Measurements from ENCODE around the gene PHACTR2. TPM values are rescaled to one million over a fixed set of nuclear protein-coding genes. Genes with fewer than 3 reads are reported as not detected.
"Not testable (repeated sequence)": the region's sequence is repeated elsewhere in the genome, so short reads cannot be mapped to it uniquely, and the experiment has no call there.

PHACTR2 gene
- total RNA-seq, 1 donor from 2014 or later: 24.5 TPM

- DNase-seq (ENCODE audit: low read depth) (no peak), FAIRE-seq (no peak)
- Histone ChIP-seq H3K36me3 (ENCODE audit: control insufficient read depth, insufficient read depth, low read length) (no peaks in the 10 kb centered on the region), H3K4me3 (ENCODE audit: low read depth, low read length) (no peak overlapping the region), H3K27me3 (ENCODE audit: control insufficient read depth, insufficient read depth, low read length) (no peaks in the 10 kb centered on the region)
- TF ChIP-seq, protein P1, sequence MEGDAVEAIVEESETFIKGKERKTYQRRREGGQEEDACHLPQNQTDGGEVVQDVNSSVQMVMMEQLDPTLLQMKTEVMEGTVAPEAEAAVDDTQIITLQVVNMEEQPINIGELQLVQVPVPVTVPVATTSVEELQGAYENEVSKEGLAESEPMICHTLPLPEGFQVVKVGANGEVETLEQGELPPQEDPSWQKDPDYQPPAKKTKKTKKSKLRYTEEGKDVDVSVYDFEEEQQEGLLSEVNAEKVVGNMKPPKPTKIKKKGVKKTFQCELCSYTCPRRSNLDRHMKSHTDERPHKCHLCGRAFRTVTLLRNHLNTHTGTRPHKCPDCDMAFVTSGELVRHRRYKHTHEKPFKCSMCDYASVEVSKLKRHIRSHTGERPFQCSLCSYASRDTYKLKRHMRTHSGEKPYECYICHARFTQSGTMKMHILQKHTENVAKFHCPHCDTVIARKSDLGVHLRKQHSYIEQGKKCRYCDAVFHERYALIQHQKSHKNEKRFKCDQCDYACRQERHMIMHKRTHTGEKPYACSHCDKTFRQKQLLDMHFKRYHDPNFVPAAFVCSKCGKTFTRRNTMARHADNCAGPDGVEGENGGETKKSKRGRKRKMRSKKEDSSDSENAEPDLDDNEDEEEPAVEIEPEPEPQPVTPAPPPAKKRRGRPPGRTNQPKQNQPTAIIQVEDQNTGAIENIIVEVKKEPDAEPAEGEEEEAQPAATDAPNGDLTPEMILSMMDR (IDR thresholded peaks at IDR 0.05; ENCODE audit: insufficient read depth, low read length, severe bottlenecking): no peak
These were observed 194.4 kb downstream of the PHACTR2 start for GRCh38 chr6:143872201-143872600.

DNA sequence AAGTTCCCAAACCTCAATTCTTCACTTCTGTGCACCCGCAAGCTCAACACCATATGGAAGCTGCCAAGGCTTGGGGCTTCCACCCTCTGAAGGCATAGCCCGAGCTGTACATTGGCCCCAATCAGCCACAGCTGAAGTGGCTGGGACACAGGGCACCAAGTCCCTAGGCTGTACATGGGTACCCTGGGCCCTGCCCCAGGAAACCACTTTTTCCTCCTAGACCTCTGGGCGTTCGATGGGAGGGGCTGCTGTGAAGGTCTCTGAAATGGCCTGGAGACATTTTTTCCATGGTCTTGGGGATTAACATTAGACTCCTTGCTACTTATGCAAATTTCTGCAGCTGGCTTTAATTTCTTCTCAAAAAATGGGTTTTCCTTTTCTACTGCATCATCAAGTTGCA lies 195.8 kb downstream of the PHACTR2 start:
- H3K4me3 ChIP-seq (ENCODE audit: low read depth, low read length); H3K27me3 ChIP-seq (ENCODE audit: control insufficient read depth, insufficient read depth, low read length); H3K36me3 ChIP-seq (ENCODE audit: control insufficient read depth, insufficient read depth, low read length); FAIRE-seq; DNase-seq (ENCODE audit: low read depth): not testable (repeated sequence)

- H3K4me3 ChIP-seq (ENCODE audit: low read depth, low read length); DNase-seq (ENCODE audit: low read depth); FAIRE-seq; H3K27me3 ChIP-seq (ENCODE audit: control insufficient read depth, insufficient read depth, low read length); H3K36me3 ChIP-seq (ENCODE audit: control insufficient read depth, insufficient read depth, low read length): not testable (repeated sequence)
These were observed 196.7 kb downstream of the PHACTR2 start for GRCh38 chr6:143874503-143874902.

DNA sequence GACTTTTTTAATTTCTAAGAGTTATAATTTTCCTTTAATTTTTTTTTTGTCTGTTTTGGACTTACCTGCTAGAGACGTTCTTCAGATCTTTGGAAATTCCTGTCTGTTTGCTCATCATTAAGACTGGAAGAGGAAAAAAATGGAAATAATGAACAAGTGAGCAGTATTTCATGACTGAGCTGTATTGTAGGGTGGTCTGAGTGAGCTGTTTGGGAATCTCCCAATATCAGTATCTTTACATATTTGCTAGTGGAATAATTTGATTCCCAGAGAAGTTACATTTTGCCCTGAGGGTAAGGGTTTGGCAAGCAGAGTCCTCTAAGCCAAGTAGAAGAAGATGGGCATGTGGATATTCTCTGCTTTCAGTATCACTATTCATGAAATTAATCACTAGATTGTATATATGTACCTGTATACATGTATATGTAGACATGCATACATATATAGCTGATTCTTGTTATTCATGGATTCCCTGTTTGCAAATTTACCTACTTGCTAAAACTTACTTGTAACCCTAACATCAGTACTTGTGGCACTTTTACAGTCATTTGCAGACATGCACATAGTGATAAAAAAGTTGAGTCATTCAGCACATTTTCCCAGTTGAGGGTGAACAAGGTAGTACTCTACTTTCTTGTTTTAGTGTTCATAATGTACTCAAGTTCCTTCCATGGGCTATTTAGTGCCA lies 200.0 kb downstream of the PHACTR2 start:
- H3K4me3 ChIP-seq (ENCODE audit: low read depth, low read length): no peak overlapping the region
- FAIRE-seq (peak; percentile 13), DNase-seq (ENCODE audit: low read depth) (peak; percentile 18)
- TF ChIP-seq, protein P1 (IDR thresholded peaks at IDR 0.05; ENCODE audit: insufficient read depth, low read length, severe bottlenecking): no peak
- no peaks in the 10 kb centered on the region for H3K36me3 ChIP-seq (ENCODE audit: control insufficient read depth, insufficient read depth, low read length)
- H3K27me3 ChIP-seq (ENCODE audit: control insufficient read depth, insufficient read depth, low read length): no peaks in the 10 kb centered on the region

- Histone ChIP-seq H3K36me3 (ENCODE audit: control insufficient read depth, insufficient read depth, low read length) (no peaks in the 10 kb centered on the region), H3K27me3 (ENCODE audit: control insufficient read depth, insufficient read depth, low read length) (no peaks in the 10 kb centered on the region), H3K4me3 (ENCODE audit: low read depth, low read length) (no peak overlapping the region)
- TF ChIP-seq, protein P1 (IDR thresholded peaks at IDR 0.05; ENCODE audit: insufficient read depth, low read length, severe bottlenecking): no peak
- DNase-seq (ENCODE audit: low read depth) (peak; percentile 90), FAIRE-seq (peak; percentile 92)
These were observed 200.6 kb downstream of the PHACTR2 start for GRCh38 chr6:143878272-143878760.

- Histone ChIP-seq H3K27me3 (ENCODE audit: control insufficient read depth, insufficient read depth, low read length) (no peaks in the 10 kb centered on the region), H3K4me3 (ENCODE audit: low read depth, low read length) (no peak overlapping the region), H3K36me3 (ENCODE audit: control insufficient read depth, insufficient read depth, low read length) (no peaks in the 10 kb centered on the region)
- TF ChIP-seq, protein P1 (IDR thresholded peaks at IDR 0.05; ENCODE audit: insufficient read depth, low read length, severe bottlenecking): no peak
- DNase-seq (ENCODE audit: low read depth) (no peak), FAIRE-seq (no peak)
These were observed 202.6 kb downstream of the PHACTR2 start for GRCh38 chr6:143880412-143880811.

Other genes with a start within 250 kb of the PHACTR2 start
- 3.3 and 4.7 TPM in 2 replicates for gene ADAT2, start 227.3 kb upstream of the PHACTR2 start, total RNA-seq
- gene PEX3, start 227.2 kb upstream of the PHACTR2 start, total RNA-seq: 11.1 and 18.7 TPM in 2 replicates
- 24.1 and 35.3 TPM in 2 replicates for gene FUCA2, start 166.2 kb upstream of the PHACTR2 start, total RNA-seq
- 15.8 and 17.5 TPM in 2 replicates for gene LTV1, start 165.4 kb downstream of the PHACTR2 start, total RNA-seq
- not detected in 2 replicates for gene ZC2HC1B, start 186.5 kb downstream of the PHACTR2 start, total RNA-seq